ENCODE measurements around the gene TBCB. TPM values are rescaled to one million over a fixed set of nuclear protein-coding genes. Genes with fewer than 3 reads are reported as not detected.
"Not testable (repeated sequence)": the region's sequence is repeated elsewhere in the genome, so short reads cannot be mapped to it uniquely, and the experiment has no call there.

Gene TBCB
- polyA plus RNA-seq, 1 experiment: 186 TPM

GRCh38 chr19:36169084-36169760 lies 54.0 kb downstream of the TBCB start:
- TF ChIP-seq CTCF (IDR thresholded peaks at IDR 0.05; ENCODE audit: low read depth, low read length): no peak
- no peak overlapping the region for H3K27ac ChIP-seq (ENCODE audit: low read depth, low read length)

GRCh38 chr19:36172852-36173251 lies 57.6 kb downstream of the TBCB start:
- no peaks in the 10 kb centered on the region for H3K9me3 ChIP-seq (ENCODE audit: control insufficient read depth, insufficient read depth, low read length)
- H3K4me3 ChIP-seq (ENCODE audit: low read depth, low read length): no peak overlapping the region
- no peak for DNase-seq (ENCODE audit: low read depth, low spot score)
- ChIA-PET CTCF (interaction anchor here (0.6 to 2.1 kb wide), 4 partner anchors 45 to 389 kb away, joined by 3 to 10 read pairs (median 6); no protein-coding TSS in a partner anchor), POLR2A (interaction anchor here (0.6 to 0.7 kb wide), 2 partner anchors 30 to 44 kb away, joined by 4 to 11 read pairs; no protein-coding TSS in a partner anchor)
- no peak overlapping the region for H3K27ac ChIP-seq (ENCODE audit: low read depth, low read length)
- TF ChIP-seq CTCF (IDR thresholded peaks at IDR 0.05; ENCODE audit: low read depth, low read length): no peak
- no peaks in the 10 kb centered on the region for H3K27me3 ChIP-seq (ENCODE audit: control insufficient read depth, insufficient read depth, low read length)

More at GRCh38 chr19:36169084-36169760, 54.0 kb downstream of the TBCB start:
- ChIA-PET POLR2A (interaction anchor here (0.5 to 1.1 kb wide), 3 partner anchors 10 to 155 kb away, joined by 3 to 8 read pairs (median 3); partner anchors contain the start of gene ALKBH6), CTCF (interaction anchor here (0.8 to 5.5 kb wide), 7 partner anchors 10 to 237 kb away, joined by 3 to 52 read pairs (median 3); partner anchors contain the start of genes POLR2I and TBCB)
- no peaks in the 10 kb centered on the region for H3K27me3 ChIP-seq (ENCODE audit: control insufficient read depth, insufficient read depth, low read length)
- no peaks in the 10 kb centered on the region for H3K9me3 ChIP-seq (ENCODE audit: control insufficient read depth, insufficient read depth, low read length)
- no peak for DNase-seq (ENCODE audit: low read depth, low spot score)
- H3K4me3 ChIP-seq (ENCODE audit: low read depth, low read length): no peak overlapping the region

- H3K27me3 ChIP-seq (ENCODE audit: control insufficient read depth, insufficient read depth, low read length); H3K4me3 ChIP-seq (ENCODE audit: low read depth, low read length); H3K9me3 ChIP-seq (ENCODE audit: control insufficient read depth, insufficient read depth, low read length); DNase-seq (ENCODE audit: low read depth, low spot score); H3K27ac ChIP-seq (ENCODE audit: low read depth, low read length): not testable (repeated sequence)
- POLR2A ChIA-PET: interaction anchor here (0.6 to 0.7 kb wide), 2 partner anchors 43 to 132 kb away, joined by 3 to 6 read pairs; no protein-coding TSS in a partner anchor
- CTCF ChIA-PET: interaction anchor here (2.1 kb wide), 1 partner anchor 46 kb away, joined by 10 read pairs; no protein-coding TSS in a partner anchor
Measured at GRCh38 chr19:36173846-36174245, 58.6 kb downstream of the TBCB start.

Other genes with a start within 250 kb of the TBCB start
- gene APLP1, start 246.9 kb upstream of the TBCB start, polyA plus RNA-seq (2011; rRNA removed): 6.8 and 10.9 TPM in 2 replicates
- gene NFKBID, start 214.9 kb upstream of the TBCB start, polyA plus RNA-seq (2011; rRNA removed): 1.5 and 2.3 TPM in 2 replicates
- 0.31 and 0.42 TPM in 2 replicates for gene HCST, start 212.9 kb upstream of the TBCB start, polyA plus RNA-seq (2011; rRNA removed)
- not detected in 2 replicates for gene TYROBP, start 207.2 kb upstream of the TBCB start, polyA plus RNA-seq (2011; rRNA removed)
- gene LRFN3, start 179.1 kb upstream of the TBCB start, polyA plus RNA-seq (2011; rRNA removed): 0.69 and 1.1 TPM in 2 replicates
- gene SDHAF1, start 120.3 kb upstream of the TBCB start, polyA plus RNA-seq (2011; rRNA removed): 7.5 and 8.3 TPM in 2 replicates
- 0.07 and 0.14 TPM in 2 replicates for gene SYNE4, start 106.7 kb upstream of the TBCB start, polyA plus RNA-seq (2011; rRNA removed)
- gene ALKBH6, start 101.3 kb upstream of the TBCB start, polyA plus RNA-seq (2011; rRNA removed): 20.7 and 21.2 TPM in 2 replicates
- gene CLIP3, start 82.6 kb upstream of the TBCB start, polyA plus RNA-seq (2011; rRNA removed): 18.1 and 29.4 TPM in 2 replicates
- gene THAP8, start 61.2 kb upstream of the TBCB start, polyA plus RNA-seq (2011; rRNA removed): 3.9 and 5.6 TPM in 2 replicates
- gene WDR62, start 60.6 kb upstream of the TBCB start, polyA plus RNA-seq (2011; rRNA removed): 1.1 and 1.2 TPM in 2 replicates
- not detected in 2 replicates for gene OVOL3, start 4.3 kb upstream of the TBCB start, polyA plus RNA-seq (2011; rRNA removed)
- 37.7 and 62.9 TPM in 2 replicates for gene POLR2I, start 593 bp upstream of the TBCB start, polyA plus RNA-seq (2011; rRNA removed)
- 895 and 966 TPM in 2 replicates for gene CAPNS1, start 24.6 kb downstream of the TBCB start, polyA plus RNA-seq (2011; rRNA removed)
- gene COX7A1, start 37.0 kb downstream of the TBCB start, polyA plus RNA-seq (2011; rRNA removed): 6.8 and 15.0 TPM in 2 replicates
- gene ZNF565, start 99.2 kb downstream of the TBCB start, polyA plus RNA-seq (2011; rRNA removed): 3.3 and 3.4 TPM in 2 replicates
- gene ZNF146, start 99.6 kb downstream of the TBCB start, polyA plus RNA-seq (2011; rRNA removed): 82.2 and 107 TPM in 2 replicates